ENCODE results near the gene GPC6.

GRCh38 chr13:93316841-93317240 is 90.2 kb downstream of the GPC6 start:
- TF ChIP-seq EZH2phosphoT487 (conservative IDR thresholded peaks at IDR 0.05; ENCODE audit: low read length), result no peak
- TF ChIP-seq, protein P1, sequence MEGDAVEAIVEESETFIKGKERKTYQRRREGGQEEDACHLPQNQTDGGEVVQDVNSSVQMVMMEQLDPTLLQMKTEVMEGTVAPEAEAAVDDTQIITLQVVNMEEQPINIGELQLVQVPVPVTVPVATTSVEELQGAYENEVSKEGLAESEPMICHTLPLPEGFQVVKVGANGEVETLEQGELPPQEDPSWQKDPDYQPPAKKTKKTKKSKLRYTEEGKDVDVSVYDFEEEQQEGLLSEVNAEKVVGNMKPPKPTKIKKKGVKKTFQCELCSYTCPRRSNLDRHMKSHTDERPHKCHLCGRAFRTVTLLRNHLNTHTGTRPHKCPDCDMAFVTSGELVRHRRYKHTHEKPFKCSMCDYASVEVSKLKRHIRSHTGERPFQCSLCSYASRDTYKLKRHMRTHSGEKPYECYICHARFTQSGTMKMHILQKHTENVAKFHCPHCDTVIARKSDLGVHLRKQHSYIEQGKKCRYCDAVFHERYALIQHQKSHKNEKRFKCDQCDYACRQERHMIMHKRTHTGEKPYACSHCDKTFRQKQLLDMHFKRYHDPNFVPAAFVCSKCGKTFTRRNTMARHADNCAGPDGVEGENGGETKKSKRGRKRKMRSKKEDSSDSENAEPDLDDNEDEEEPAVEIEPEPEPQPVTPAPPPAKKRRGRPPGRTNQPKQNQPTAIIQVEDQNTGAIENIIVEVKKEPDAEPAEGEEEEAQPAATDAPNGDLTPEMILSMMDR (IDR thresholded peaks at IDR 0.05; ENCODE audit: insufficient read depth, low read length, poor library complexity, severe bottlenecking), result no peak
